Lower leg skin (tissue), 3 donors: ENCODE measurements around the gene RPL31.

ENCODE experiments used
- POLR2A ChIP-seq, 2 donors: fragments of 450-650 bp; IDR thresholded peaks; one replicate each; pipeline ENCODE4 v1.6.1; 2016 to 2017; ENCODE audit warnings: antibody characterized with exemption in 2 of 2, mild to moderate bottlenecking in 1 of 2, moderate library complexity in 1 of 2
- TF ChIP-seq, protein P1 (sequence below), 3 donors: fragments of 450-650 bp; IDR thresholded peaks; one replicate each; pipeline ENCODE4 v1.5.1; 2016; ENCODE audit warnings: antibody characterized with exemption in 3 of 3, mild to moderate bottlenecking in 3 of 3, moderate library complexity in 2 of 3

DNA sequence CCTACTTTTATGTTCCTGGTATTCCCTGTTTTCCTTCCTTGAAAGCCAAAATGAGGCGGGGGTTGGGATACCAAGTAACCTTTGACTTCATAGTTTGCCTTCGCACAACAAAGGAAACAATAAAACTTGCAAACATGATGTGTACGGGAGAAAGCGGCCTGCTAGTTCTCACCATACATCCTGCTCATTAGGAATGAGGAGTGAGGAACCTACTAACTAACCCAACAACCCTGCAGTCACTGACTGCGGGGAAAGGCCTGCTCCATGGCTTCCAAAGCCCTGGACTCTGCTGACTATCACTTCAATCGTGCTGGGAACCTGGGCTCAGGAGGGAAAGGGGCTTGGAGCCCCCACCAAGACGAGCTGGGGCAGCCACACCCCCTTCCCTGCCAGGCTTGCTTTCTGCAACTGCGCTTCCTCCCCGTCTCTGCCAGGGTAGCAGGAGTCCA is 24.2 kb downstream of the RPL31 start:
- TF ChIP-seq, protein P1, sequence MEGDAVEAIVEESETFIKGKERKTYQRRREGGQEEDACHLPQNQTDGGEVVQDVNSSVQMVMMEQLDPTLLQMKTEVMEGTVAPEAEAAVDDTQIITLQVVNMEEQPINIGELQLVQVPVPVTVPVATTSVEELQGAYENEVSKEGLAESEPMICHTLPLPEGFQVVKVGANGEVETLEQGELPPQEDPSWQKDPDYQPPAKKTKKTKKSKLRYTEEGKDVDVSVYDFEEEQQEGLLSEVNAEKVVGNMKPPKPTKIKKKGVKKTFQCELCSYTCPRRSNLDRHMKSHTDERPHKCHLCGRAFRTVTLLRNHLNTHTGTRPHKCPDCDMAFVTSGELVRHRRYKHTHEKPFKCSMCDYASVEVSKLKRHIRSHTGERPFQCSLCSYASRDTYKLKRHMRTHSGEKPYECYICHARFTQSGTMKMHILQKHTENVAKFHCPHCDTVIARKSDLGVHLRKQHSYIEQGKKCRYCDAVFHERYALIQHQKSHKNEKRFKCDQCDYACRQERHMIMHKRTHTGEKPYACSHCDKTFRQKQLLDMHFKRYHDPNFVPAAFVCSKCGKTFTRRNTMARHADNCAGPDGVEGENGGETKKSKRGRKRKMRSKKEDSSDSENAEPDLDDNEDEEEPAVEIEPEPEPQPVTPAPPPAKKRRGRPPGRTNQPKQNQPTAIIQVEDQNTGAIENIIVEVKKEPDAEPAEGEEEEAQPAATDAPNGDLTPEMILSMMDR (IDR thresholded peaks at IDR 0.05), result no peak
- no peak for TF ChIP-seq POLR2A (IDR thresholded peaks at IDR 0.05)
